GM21447 (cell line): ENCODE measurements around the gene TYR.
"Not testable (repeated sequence)": the region's sequence is repeated elsewhere in the genome, so short reads cannot be mapped to it uniquely, and the experiment has no call there.

Experiments
- ATAC-seq: cut with Tn5 transposase; IDR thresholded peaks from one replicate; pipeline ENCODE4 v1.9.1; 2021; ENCODE audit not compliant: unreplicated experiment

The TYR gene

GRCh38 chr11:89177691-89178231 lies at the start of gene TYR:
Gene TYR, plus strand, starts transcription at chr11:89177875. Its CDS starts 79 bp downstream, at chr11:89177954.
- ATAC-seq, result no peak

DNA sequence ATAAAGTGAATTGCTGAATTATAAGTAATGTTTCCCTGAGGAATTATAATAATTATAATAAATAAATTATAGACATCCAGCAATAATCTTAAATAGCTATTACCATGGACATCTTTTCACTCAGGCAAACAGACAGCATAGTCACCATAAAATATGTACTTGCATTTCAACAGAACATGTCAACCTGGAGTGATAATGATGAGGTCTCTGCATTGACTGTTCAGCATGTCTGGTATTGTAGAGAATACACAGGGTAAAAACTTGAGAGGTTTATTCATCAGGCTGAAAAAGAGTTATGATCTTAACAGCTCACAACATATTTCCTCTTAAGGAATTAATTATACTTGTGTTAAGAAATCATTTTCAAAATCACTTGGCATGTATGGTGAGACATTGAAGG lies 41.1 kb upstream of the TYR start:
- ATAC-seq, result no peak

GRCh38 chr11:89147229-89147628 lies 30.4 kb upstream of the TYR start:
- no peak for ATAC-seq

DNA sequence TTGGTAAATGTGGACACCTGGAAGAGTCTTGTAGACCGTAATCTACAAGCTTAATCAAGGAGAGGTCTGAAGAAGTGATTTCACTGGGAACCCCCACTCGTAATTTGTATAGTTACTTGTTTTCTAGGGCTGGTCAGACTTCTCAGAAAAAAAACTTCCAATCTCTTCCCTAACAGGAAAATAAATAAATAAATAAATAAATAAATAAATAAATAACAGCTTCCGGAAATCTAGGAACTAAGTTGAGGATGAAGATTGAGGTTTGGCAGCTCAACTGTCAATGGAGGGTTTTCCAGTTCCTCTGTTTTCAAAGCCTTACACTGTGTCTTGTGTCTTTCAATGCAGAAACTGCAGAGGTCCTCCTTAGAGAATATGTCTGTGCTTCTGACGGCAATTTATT lies 17.7 kb upstream of the TYR start:
- no peak for ATAC-seq

DNA sequence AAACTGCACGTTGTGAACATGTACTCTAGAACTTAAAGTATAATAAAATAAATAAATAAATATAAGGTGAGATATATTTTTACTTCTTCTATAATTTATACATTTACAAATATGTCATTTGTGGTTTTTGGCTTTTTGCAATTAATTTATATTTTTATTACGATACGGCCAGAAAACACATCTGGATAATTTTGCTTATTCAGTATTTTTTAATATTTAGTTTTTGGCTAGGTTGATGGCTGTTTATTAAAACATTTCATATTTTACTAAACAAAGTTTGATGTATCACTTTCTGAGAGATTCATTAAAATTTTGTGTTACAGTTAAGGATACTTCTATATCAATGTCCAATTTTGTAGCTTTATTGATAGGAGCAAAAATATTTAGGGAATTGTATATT lies 15.7 kb upstream of the TYR start:
- ATAC-seq, result no peak

DNA sequence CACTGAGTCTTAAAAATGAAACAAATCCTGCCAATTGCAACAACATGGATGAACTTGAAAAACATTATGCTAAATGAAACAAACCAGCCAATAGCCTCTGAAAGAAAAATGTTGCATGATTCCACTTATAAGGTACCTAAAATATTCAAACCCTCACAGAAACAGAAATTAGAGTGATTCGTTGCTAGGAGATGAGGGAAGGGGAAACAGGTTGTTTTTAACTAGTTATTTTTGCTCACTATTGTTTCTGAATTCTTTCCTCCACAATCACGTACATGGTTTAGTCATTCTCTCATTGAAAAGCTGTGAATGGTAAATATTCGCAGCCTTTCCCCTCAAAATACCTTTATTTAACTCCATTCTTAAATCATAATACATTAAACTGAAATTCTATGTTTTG lies 14.0 kb upstream of the TYR start:
- ATAC-seq, result no peak

DNA sequence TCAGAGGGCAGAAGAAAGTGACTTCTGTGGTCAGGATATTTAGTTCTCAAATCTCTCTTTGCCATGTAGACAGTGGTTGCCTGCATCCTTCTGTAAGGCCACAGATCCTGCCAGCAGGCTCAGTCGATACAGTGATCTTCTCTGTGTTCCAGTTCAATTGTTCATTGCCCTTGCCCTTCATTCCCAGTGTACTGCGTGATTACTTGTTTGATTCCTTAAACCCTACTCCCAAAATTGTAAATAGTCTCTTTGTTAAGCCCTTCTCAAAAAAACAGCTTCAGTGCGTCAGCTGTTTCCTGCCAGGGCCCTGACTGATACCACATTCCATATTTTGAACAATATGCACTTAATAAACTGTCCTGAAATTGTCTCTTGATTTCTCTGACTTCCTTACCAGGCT lies 9.3 kb upstream of the TYR start:
- no peak for ATAC-seq

- ATAC-seq, result no peak
Observed at GRCh38 chr11:89175796-89176195, 1.9 kb upstream of the TYR start.

GRCh38 chr11:89176938-89177337 lies 737 bp upstream of the TYR start:
- no peak for ATAC-seq

- ATAC-seq, result no peak
Observed at GRCh38 chr11:89181111-89181510, 3.4 kb downstream of the TYR start.

DNA sequence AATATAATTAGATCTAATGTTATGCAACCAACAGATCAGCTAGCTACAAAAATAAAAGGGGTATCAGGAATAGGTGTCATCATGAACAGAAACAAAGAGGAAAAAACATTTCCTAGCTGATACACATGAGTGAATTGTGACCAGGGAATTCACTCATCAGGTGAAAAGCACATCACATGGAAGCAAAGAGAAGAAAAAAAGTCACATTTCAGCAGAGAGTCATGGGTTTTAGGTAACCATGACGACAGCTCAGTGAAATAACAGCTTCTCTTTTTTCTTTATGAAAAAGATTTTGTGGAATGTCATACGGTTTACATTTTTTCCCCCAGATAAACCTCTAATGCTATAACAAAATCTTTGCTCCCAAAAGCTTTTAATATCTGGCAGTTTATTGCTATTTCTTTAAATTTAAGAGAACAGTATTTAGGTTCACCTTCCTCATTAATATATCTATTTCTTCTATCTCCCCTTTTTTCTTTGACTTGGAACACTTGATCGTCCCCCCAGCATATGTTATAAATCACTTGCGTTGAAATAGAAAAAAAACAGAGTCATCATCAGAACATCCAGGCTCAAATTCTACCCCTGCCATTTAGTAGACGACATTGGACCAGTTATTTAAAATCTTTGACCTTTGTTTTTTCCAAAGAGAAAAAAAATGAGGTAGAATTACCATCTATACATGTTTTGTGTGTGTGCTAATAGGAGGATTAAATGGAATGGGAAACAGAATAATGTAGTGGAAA lies 5.3 kb downstream of the TYR start:
- ATAC-seq, result no peak

- no peak for ATAC-seq
Observed at GRCh38 chr11:89184021-89184420, 6.3 kb downstream of the TYR start.

- ATAC-seq, result no peak
Observed at GRCh38 chr11:89189776-89190175, 12.1 kb downstream of the TYR start.

DNA sequence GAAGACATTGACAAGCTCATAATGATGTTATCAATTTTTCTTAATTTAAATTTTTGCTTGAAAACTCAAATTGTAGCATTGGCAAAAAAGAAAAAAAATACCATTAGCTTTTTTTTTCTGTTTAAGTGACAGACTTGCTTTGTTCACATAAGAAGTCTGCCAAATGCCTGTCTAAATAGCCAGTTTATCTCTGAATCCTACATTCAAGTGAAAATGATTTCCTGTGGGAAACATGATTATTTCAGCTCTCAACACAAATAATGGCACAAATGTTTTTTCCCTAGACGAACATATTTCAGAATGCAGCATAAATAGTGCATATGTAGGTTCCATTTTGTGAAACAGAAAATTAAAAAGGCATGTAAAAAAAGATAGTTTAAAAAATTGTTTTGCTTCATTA lies 23.5 kb downstream of the TYR start:
- no peak for ATAC-seq

DNA sequence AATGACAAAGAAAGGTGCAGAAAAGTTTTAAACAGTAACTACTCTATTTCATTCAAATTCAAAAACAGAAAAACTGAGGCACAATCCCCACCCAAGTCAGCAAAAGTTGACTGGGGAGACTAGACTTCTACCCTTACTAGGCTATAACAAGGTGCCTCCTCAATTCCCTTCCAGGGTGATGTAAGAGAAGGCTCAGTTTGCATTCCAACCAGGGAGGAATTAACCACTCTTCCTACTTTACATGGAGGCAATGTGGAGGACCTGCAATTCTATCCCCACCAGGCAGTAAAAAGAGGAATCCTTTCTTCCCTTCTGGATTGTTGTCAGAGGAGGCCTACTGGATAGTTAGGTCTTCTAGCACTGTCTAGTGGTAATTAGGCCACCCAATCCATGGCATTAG lies 26.1 kb downstream of the TYR start:
- no peak for ATAC-seq

DNA sequence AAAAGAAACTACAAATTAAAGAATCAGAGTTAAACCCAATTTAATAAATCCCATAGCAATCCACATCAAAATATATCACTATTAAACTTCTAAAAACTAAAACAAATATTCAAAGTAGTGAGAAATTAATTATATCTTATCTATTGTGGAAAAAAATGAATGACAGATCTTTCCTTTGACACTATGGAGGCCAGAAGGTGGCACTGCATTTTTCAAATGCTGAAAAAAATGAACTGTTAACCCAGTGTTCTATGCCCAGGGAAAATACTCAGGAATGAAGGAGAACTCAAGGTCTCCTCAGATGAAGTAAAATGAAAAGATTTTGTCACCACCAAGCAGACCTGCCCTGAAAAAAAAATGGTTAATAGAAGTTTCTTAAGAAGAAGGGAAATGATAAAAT lies 27.7 kb downstream of the TYR start:
- no peak for ATAC-seq

GRCh38 chr11:89220684-89221339 lies 43.1 kb downstream of the TYR start:
- ATAC-seq, result no peak

DNA sequence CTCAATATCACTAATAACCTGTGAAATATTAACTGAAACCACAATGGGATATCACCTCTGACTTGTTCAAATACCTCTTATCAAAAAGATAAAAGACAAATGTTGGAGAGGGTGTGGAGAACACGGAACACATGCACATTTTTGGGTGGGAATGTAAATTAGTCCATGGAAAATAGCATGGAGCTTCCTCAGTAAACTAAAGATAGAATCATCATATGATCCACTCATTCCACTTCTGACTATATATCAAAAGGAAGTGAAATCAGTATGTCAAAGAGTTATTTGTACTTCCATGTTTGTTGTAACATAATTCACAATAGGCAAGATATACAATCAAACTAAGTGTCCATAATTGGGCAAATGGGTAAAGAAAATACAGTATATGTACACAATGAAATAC lies 57.4 kb downstream of the TYR start:
- ATAC-seq, result no peak

DNA sequence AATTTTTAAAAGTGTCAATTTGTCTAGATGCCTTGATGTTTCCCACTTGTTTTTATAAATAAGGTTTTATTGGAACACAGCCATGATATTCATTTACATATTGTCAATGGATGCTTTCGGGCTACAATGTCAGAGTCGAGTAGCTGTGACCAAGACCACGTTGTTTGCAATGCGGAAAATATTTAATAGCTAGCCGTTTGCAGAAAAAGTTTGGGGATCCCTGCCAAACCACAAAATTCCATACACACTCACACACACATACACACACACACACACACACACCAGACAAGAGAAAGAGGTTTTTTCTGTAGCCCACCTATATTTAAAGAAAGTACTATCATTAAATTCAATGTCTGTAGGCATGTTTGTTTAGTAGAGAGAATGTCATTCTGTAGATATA lies 58.3 kb downstream of the TYR start:
- no peak for ATAC-seq

DNA sequence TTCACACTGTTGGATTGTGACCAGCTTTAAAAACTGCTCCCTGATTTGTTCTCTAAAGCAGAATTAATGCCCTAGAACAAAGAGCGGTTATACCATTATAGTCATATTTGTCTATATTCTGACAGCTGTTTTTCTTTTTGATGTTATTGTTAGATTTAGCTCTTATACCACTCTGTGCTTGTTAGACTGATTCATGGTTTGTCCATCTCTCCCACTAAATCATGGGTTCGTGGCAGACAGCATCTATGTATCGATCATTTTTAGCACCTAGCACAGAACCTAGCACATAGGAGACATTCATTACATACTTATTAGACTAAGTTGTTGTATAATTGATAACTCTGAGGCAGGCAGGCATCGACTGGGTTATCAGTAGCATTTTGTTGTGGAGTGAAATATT lies 69.3 kb downstream of the TYR start:
- not testable (repeated sequence) for ATAC-seq

GRCh38 chr11:89249196-89249595 lies 71.5 kb downstream of the TYR start:
- ATAC-seq, result no peak

- ATAC-seq, result not testable (repeated sequence)
Observed at GRCh38 chr11:89261483-89261882, 83.8 kb downstream of the TYR start.
